AG09319 (cell line): ENCODE results near the gene CIAO3.
A peak's percentile ranks its signal among the peaks of the same experiment; 100 is the strongest.

Source experiments
- DNase-seq: peaks from one replicate; pipeline ENCODE4 v3.0.0-alpha.2; 2010; ENCODE audit warnings: low read depth; ENCODE audit errors: extremely low read depth
- TF ChIP-seq, protein P1 (sequence below): IDR thresholded peaks from 2 replicates; pipeline ENCODE4 v1.5.1; 2011; ENCODE audit warnings: low read depth, mild to moderate bottlenecking, inconsistent platforms, low read length, moderate library complexity

Gene CIAO3

GRCh38 chr16:722835-723633, 17.8 kb downstream of the CIAO3 start:
- DNase-seq: no peak

GRCh38 chr16:721765-722540, 18.8 kb downstream of the CIAO3 start:
- DNase-seq: no peak
- TF ChIP-seq, protein P1, sequence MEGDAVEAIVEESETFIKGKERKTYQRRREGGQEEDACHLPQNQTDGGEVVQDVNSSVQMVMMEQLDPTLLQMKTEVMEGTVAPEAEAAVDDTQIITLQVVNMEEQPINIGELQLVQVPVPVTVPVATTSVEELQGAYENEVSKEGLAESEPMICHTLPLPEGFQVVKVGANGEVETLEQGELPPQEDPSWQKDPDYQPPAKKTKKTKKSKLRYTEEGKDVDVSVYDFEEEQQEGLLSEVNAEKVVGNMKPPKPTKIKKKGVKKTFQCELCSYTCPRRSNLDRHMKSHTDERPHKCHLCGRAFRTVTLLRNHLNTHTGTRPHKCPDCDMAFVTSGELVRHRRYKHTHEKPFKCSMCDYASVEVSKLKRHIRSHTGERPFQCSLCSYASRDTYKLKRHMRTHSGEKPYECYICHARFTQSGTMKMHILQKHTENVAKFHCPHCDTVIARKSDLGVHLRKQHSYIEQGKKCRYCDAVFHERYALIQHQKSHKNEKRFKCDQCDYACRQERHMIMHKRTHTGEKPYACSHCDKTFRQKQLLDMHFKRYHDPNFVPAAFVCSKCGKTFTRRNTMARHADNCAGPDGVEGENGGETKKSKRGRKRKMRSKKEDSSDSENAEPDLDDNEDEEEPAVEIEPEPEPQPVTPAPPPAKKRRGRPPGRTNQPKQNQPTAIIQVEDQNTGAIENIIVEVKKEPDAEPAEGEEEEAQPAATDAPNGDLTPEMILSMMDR: no peak

More at GRCh38 chr16:722835-723633, 17.8 kb downstream of the CIAO3 start:
- TF ChIP-seq, protein P1: no peak

DNA sequence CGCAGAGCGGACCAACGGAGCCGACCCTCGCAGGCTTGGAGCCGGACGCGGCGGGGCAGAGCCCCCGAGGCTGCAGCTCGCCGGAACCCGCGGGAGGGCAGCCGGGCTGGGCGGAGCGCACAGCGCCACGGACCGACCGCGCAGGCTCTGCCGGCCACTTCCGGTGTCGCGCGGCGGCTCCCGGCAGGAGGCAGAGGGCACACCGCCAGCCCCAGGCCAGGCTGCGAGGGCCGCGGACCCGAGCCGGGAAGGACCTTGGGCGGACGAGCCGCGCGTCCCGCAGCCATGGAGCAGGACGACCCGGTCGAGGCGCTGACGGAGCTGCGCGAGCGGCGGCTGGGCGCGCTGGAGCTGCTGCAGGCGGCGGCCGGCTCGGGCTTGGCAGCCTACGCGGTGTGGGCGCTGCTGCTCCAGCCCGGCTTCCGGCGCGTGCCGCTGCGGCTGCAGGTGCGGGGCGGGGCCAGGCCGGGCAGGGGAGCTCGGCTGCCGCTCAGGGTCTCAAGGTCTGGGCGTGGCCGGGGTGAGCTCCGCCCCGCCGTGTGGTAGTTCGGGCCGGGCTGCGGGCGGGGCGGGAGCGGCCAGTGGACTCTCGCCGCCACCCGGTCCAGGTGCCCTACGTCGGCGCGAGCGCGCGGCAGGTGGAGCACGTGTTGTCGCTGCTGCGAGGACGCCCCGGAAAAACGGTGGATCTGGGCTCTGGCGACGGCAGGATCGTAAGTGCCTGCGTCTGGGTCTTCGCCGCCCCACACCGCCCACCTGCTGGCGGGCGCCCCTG, 19.6 kb downstream of the CIAO3 start, which contains the start of gene ANTKMT:
ANTKMT (plus strand) TSS at position 157 of the 775 bp plus-strand sequence; CDS start at position 286, 129 bp downstream.
- no peak for DNase-seq
- TF ChIP-seq, protein P1: no peak

DNA sequence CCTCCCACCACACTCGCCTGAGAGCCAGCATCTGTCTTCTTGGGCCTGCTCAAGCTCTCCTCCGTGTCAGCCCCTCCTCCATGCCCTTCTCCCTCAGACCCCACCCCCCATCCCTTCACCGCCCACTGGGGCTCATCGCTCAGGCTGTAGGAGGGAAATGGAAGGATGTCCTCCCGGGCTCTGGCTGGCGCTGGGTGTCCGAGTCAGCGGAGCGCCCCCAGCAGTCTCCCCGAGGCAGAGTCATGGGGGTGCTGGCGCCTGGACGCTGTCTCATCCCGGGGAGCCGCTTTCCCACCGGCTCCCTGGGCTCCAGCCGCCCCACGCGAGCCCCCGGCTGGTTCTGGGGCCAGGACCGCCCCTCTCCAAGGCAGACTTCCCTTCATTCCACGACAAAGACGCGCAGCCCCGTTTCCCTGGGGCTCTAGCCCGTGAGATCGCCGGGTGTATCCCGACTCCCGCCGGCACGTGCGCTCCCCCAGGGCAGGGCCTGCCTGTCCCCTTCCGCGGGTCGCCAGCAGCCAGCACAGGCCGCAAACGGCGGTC, 20.3 kb downstream of the CIAO3 start:
- DNase-seq: no peak
- TF ChIP-seq, protein P1: peak; percentile 21

DNA sequence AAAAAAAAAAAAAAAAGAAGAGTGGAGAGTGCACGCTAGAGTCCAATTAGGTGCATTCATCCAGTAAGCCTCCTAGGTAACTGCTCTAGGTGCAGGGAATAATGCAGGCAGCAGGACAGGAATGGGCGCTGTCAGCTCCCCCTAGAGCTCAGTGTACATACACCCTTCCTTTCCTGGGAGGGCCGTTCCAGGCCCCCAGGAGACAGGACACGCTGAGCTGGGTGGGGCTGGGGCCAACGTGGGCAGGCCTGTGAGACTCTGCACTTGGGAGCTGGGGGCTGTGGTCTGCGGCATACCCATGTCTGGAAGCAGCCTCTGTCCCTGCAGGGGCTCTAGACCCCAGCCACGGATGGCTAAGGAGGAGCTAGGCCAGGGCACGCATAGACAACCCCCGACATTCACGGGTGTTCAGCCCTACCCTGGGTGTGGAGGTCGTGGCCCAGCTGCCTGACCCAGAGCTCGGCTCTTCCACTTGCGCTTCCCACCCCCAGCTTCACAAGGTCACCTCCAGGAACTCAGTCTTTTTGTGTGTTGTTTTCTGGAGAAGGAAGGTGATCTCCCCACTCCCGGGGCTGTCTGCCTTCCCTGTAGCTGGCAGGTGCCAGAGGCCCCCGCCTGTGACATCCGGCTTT, 20.9 kb downstream of the CIAO3 start:
- DNase-seq: no peak
- TF ChIP-seq, protein P1: peak; percentile 17

DNA sequence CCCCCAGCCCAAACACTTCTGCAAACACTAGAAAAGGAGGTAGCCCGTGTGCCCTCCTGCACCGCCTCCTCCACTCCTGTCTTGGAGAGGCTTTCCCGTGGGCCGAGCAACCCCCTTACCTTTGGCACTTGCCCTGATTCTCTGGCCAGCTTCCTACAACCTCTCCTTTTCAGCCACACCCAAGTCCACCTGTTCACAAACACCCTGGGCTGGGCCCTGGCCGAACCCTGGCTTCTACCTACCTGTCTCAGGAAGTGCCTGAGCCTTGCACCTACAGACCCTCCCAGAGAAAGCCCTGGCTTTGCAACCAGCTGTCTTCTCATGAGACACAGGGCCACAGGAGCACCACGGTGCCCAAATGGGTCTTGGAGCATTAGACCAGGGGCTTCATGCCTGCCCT, 21.9 kb downstream of the CIAO3 start:
- TF ChIP-seq, protein P1: no peak
- DNase-seq: no peak
